ENCODE data around the gene GREM2.

Gene GREM2

GRCh38 chr1:240562779-240563178 is 49.2 kb downstream of the GREM2 start:
- no peak for DNase-seq

GRCh38 chr1:240562111-240562590 is 49.8 kb downstream of the GREM2 start:
- DNase-seq, result no peak

- DNase-seq, result no peak
Observed at GRCh38 chr1:240559781-240560180, 52.2 kb downstream of the GREM2 start.

- DNase-seq, result no peak
Observed at GRCh38 chr1:240555524-240555923, 56.4 kb downstream of the GREM2 start.

- DNase-seq, result no peak
Observed at GRCh38 chr1:240553351-240553750, 58.6 kb downstream of the GREM2 start.

GRCh38 chr1:240539769-240540414 is 72.1 kb downstream of the GREM2 start:
- DNase-seq, result no peak

- no peak for DNase-seq
Observed at GRCh38 chr1:240538776-240539430, 73.1 kb downstream of the GREM2 start.

GRCh38 chr1:240533154-240533780 is 78.7 kb downstream of the GREM2 start:
- DNase-seq, result no peak

- DNase-seq, result no peak
Observed at GRCh38 chr1:240528591-240528990, 83.4 kb downstream of the GREM2 start.

GRCh38 chr1:240527086-240527485 is 84.9 kb downstream of the GREM2 start:
- no peak for DNase-seq

- DNase-seq, result no peak
Observed at GRCh38 chr1:240526312-240526711, 85.6 kb downstream of the GREM2 start.

- no peak for DNase-seq
Observed at GRCh38 chr1:240524356-240525069, 87.4 kb downstream of the GREM2 start.

- DNase-seq, result no peak
Observed at GRCh38 chr1:240522122-240522822, 89.7 kb downstream of the GREM2 start.

GRCh38 chr1:240517891-240518290 is 94.1 kb downstream of the GREM2 start:
- no peak for DNase-seq

GRCh38 chr1:240516069-240516468 is 95.9 kb downstream of the GREM2 start:
- DNase-seq, result no peak

- no peak for DNase-seq
Observed at GRCh38 chr1:240515505-240515904, 96.5 kb downstream of the GREM2 start.

- DNase-seq, result no peak
Observed at GRCh38 chr1:240511789-240512188, 100.2 kb downstream of the GREM2 start.

- no peak for DNase-seq
Observed at GRCh38 chr1:240508950-240509349, 103.0 kb downstream of the GREM2 start.

GRCh38 chr1:240508201-240508600 is 103.8 kb downstream of the GREM2 start:
- no peak for DNase-seq

GRCh38 chr1:240506176-240506575 is 105.8 kb downstream of the GREM2 start:
- no peak for DNase-seq

GRCh38 chr1:240503558-240503957 is 108.4 kb downstream of the GREM2 start:
- no peak for DNase-seq
